GM21528 (cell line): ENCODE data around the gene ALKBH3.

Source experiments
- ATAC-seq: cut with Tn5 transposase; IDR thresholded peaks from one replicate; pipeline ENCODE4 v1.9.1; 2021; ENCODE audit warnings: mild to moderate bottlenecking, moderate library complexity; ENCODE audit not compliant: unreplicated experiment, low FRiP score

Gene ALKBH3

DNA sequence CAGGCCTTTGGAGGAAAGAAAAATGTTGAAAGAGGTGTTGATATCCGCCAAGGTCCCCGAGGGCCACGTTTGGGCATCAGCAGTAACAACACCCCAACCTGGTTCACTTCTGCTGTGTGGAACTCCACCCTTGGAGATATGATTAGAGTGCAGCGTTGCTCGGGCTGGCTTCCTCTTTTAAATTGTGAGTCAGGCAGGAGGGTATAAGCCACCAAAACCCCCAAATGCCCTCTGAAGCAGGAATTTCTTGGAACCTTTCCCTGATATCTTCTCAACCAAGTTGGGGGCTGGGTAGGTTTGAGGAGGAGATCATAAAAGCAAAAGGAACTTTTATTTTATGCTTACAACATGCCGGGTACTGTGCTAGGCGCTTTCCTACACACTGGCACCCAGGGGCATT is 55.4 kb downstream of the ALKBH3 start:
- ATAC-seq, result no peak

DNA sequence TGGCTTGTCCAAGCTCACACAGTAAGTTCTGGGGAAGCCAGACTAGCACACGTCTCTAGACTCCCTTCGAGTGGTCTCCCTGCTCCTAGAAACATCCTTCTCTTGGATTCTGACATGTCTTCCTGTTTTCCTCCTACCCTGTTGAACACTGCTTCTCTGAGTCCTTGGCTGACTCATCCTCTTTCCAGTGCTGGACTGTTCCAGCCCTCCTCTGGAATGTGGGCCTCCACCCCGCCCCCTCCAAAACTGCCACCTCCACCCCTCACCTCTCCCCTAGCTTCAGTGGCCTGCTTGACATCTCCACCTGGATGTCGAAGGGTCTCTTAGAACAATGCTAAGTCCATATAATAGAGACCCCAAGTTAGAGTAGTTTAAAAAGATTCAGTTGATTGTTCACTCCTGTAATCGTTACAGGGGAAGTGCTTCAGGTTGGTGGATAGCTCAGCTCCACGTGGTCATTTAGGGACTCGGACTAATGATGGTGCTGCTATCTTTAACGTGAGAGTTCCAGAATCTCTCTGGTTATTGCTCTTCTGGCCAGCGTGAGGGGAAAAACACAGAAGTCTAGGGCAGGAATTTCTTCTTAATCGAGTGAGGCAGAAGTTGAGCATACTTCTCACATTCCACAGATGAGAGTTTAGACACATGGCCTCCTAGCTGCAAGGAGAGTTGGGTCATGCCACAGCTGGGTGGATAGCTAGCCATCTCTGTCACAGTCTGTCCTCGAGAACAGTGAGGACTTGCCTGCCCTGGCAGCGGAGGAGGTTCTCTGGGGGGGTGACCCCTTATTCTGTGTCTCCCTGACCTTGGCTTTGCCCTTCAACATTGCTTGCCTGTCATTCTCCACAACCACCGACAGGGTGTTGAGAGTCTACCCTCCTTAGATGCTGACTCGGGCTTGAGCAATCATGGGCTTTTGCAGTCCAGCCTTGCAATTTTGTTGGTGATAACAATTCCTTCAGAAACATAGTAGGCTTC is 57.1 kb downstream of the ALKBH3 start:
- no peak for ATAC-seq

DNA sequence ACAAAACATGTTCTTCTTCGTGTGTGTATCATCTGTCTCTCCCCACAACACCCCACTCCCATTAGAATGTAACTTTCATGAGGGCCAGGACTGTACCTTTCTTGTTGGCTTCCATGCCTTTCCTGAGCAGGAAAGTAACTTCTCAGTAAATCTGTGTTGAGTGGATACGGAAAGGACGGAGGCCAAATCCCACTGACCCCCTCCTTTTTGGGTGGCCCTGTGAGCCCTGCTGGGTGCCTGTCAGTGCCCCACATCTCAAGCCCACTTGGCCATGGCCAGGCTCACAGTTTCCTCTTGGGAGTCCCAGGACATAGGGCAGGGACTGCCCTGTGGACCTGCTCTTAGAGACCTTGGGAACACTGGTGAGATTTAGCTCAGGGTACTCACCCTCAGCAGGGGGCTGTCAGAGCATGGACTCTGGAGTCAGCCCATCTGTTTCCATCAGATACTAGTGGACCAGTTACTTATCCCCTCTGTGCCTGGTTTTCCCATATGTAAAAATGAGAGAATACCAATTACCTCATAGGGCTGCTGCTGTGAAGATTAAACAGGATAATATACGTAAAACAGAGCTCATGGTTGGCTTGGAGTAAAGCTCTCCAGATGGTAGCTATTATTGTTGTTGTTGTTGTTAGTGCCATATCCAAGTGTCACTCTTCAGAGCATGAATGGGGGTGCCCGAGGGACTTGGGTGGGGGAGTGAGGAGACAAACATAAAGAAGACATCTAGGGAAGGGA is 60.8 kb downstream of the ALKBH3 start:
- ATAC-seq, result no peak

DNA sequence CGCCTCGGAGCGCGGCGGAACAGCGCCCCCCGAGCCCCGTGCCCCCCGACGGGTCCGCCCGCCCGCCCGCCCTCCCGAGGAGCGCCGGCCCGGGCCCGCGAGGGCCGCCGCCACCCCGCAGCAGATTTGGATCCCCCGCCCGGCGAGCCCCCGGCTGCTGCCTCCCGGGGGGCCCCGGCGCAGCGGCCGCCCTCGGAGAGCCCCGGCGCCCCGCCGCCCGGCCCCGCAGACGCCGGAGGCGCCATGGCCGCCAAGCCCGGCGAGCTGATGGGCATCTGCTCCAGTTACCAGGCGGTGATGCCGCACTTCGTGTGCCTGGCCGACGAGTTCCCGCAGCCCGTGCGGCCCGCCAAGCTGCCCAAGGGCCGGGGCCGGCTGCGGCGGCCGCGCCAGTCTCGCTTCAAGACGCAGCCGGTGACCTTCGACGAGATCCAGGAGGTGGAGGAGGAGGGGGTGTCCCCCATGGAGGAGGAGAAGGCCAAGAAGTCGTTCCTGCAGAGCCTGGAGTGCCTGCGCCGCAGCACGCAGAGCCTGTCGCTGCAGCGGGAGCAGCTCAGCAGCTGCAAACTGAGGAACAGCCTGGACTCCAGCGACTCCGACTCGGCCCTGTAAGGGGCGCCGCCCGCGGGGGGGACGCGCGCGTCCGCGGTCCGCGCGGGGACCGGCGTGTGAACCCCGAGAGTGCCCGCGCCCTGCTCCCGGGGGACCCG is 62.2 kb downstream of the ALKBH3 start:
- ATAC-seq, result peak; percentile 19

DNA sequence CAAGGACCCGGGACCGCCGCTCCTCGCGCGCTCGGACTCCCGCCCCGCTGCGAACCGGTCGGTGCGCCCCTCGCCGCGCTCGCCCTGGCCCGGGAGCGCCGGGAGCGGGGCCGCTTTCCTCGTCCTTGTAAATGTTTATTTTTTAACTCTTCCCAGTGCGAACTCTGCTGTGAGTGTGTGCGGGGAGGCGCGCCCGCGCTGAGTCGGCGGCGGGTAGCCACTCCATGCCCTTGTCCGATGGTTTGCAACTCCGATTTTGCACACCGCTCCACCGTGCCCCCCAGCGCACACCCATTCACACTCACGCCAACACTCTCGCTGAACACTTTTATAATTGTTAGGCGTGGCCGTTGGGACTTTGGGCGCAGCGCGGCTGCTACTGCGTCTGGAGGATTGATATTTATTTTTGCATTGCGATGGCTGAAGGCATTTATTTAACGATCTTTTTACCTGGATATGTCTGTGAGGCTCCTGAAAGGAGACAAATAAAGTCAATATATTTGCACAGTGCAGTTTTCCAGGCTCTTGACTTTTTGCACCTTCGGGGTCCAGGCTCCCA is 62.8 kb downstream of the ALKBH3 start:
- no peak for ATAC-seq

DNA sequence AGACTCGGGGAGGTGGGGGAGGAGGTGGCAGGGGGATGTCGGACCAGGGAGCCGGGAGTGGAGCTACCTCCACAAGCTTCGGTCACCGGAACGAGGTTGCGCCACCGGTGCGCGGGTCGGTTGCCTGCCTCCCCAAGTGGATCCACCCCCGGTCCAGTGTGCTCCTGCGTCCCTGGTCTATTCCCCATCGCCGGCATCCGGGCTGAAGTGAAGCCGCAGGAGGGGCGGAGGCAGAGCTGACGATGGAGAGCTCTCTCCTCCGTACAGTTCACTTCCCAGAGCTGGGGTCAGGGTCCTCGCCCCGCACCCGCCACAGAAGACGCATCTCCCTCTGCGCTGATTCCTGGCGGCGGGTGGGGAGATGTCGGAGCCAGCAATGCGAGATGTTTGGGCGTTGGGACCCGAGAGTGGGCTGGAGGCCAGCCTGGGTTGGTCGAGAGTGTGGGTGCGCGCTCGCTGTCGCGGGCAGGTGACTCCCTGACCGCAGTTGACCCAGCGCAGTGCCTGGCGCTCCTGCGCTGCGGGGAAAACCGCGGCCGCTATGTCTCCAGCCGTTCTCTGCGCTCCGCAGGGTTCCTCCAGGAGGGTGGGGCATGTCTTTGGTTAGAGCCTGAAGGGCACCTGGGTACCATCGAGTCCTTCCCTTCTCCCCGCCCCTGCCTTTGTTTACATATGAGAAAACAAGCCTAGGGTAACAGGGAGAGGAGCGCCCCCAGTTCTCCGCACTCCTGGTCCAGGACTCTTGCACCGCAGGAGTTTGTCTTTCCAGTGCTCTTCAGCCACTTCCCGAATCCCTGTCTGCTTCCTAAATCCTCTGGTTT is 63.5 kb downstream of the ALKBH3 start:
- ATAC-seq, result no peak

DNA sequence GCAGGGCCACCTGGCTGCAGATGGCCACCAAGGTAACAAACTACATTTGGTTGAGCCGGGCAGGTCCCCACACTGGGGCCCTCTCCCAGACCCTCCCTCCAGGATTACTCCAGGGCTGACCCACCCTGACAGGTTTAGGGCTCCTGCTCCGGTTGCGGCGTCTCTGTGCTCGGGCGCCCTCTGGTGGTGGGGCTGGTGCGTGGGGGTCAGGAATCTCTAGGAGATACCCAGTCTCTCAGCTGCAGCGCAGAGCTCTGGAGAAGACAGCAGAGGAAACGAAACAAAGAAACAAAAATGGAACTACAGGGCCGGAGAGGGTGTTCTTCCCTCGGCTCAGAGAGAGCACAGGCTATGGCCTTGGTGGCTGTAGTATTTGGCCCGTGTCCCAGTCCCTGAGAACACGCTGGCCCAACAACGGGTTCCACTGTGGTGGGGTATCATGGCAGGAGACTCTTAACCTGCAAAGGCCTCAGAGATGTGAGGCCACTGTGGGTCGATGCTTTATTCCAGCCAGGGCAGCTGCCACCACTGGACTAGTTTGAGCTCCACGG is 64.2 kb downstream of the ALKBH3 start:
- no peak for ATAC-seq

DNA sequence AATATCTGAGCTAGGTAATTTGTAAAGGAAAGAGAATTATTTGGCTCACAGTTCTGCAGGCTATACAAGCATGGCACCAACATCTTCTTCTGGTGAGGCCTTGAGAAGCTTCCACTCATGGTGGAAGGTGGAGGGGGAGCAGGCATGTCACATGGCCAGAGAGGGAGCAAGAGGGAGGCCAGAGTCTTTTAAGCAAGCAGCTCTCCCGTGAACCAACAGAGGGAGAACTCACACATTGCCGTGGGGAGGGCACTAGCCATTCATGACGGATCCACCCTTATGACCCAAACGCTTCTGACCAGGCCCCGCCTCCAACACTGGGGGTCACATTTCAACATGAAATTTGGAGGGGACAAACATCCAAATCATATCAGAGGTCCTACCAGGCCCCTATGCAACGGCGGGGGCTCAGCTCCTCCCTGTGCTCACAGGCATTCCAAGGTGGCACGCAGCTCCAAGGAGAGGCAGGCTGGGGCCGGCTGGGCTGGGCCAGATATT is 66.4 kb downstream of the ALKBH3 start:
- no peak for ATAC-seq

DNA sequence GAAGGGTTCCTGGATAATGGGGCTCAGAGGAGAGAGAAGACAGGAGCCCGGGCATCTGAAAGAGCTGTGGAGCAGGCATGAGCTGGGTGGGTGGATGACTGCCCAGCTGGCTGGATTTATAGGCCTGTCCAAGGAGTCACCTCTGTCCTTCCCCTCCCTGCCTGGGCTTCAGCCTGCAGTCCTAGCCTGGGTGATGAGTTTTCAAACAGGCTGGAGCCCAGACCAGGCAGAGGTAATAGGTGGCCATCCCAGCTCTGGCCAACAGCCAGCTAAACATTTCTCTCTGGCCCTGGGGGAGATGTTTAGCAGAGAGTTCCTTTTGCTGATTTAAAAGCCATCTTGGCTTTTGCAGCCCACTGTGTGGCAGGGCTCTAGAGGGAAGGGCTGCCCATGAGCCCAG is 67.2 kb downstream of the ALKBH3 start:
- no peak for ATAC-seq

DNA sequence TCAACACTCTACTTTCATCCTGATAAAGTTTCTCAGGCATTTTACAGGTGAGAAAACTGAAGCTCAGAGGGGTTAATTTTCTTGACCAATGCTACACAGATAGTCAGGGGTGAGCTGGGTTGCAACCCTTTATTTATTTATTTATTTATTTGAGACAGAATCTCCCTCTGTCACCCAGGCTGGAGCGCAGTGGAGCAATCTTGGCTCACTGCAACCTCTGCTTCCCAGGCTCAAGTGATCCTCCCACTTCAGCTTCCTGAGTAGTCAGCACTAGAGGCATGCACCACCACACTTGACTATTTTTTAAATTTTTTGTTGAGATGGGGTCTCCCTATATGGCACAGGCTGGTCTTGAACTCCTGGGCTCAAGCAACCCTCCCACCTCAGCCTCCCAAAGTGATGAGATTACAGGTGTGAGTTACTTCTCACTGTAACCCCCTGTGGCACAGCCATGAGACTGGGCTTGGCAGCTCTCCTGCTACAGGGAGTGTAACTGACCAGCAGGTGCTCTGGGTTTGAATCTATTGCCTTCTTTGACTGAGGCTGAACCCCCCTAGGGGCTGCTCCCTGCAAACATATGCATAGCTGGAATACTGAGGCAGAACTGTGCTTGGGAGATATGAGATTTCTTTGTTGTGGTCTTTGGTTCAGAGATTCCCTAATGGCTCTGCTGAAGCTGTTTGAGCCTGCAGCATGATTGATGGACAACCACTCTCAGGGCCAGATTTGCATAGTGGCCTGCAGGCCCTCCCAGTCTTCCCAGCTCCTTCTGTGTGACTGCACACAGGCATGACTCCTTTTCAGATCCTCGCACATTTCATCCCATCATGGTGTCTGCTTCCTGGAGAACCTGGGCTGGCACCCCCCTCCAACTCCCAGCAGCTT is 68.0 kb downstream of the ALKBH3 start:
- ATAC-seq, result no peak

DNA sequence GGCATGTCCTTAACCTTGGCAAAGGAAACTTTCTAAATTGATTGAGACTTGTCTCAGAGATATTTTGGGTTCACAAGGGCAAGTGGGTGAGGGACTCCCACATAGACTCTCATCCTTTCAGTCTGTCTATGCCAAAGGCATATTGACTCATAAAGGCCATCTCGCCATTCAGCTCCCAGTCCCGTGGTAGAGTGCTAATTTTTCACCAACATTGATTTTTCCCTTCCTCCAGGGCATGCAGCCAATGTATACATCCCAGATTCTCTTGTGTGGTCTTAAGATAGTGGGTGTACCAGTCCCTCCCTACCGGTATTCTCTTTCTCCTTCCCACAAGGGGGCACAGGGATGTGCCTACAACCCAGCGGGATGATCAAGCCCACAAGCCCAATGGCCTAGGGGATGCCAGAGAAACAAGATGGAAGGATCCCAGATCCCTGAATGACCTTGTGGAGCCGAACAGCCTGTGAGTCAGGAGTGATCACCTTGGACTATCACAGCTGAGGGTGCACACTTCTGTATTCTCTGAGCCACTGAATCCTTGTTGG is 69.8 kb downstream of the ALKBH3 start:
- no peak for ATAC-seq

DNA sequence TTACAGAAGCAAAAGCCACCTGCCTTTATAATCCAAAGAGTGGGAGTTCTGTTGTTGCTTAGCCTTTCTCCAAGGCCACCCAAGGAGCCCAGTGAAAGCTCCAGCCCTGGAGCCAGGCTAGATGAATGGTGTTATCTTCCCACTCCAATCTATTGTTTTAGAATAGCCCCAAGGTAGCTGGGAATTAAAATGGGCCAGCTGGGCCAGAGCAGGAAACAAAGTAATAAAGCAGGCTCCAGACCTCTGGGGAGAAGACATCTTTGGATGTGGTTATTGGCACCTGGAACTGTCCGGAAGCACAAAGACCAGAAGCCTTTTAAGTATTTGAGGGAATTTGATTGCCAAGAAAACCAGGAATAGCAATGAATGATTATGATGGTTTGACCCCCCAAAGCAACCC is 70.6 kb downstream of the ALKBH3 start:
- no peak for ATAC-seq

DNA sequence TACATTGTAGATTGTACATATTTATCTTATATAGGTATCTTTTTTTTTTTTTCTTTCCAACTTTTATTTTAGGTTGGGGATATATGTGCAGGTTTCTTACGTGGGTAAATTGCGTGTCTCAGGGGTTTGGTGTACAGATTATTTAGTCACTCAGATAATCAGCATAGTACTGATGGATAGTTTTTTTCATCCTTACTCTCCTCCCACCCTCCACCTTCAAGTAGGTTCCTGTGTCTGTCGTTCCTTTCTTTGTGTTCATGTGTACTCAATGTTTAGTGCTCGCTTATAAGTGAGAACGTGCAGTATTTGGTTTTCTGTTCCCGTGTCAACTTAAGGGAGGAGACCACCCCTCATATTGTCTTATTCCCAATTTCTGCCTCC is 71.4 kb downstream of the ALKBH3 start:
- no peak for ATAC-seq

DNA sequence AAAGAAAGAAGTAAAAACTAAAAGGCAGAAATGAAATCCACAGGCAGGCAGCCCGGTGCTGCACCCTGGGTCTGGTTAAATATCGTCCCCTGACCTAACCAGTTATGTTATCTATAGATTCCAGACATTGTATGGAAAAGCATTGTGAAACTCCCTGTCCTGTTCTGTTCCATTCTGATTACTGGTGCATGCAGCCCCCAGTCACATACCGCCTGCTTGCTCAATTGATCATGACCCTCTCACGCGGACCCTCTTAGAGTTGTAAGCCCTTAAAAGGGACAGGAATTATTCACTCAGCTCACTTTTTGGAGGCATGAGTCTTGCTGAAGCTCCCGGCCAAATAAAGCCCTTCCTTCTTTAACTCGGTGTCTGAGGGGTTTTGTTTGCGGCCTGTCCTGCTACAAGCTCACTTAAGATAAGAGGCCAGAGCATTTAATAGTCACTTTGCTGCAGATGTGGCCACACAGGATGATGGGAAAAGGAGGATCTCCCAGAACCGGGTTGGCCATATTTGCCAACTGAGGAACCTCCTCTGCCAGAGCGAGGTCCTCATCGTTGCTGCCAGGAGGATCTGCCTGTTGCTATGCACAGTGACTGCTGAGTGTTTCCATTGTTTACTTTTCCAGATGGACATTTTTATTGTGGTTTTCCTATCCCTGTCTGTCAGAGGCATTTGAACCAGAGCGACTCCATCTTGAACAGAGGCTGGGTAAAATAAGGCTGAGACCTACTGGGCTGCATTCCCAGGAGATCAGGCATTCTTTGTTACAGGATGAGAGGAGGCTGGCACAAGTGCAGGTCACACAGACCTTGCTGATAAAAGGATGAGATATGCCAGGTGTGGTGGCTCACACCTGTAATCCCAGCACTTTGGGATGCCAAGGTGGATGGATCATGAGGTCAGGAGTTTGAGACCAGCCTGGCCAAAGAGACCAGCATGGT is 72.0 kb downstream of the ALKBH3 start:
- no peak for ATAC-seq

DNA sequence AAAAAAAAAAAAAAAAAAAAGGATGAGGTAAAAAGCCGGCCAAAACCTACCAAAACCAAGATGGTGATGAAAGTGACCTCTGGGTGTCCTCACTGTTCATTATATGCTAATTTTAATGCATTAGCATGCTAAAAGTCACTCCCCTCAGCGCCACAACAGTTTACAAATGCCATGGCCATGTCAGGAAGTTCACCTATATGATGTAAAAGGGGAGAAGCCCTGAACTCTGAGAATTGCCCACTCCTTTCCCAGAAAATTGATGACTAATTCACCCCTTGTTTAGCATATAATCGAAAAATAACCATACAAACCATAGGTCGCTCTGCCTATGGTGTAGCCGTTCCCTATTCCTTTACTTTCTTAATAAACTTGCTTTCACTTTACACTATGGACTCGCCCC is 72.9 kb downstream of the ALKBH3 start:
- ATAC-seq, result no peak

DNA sequence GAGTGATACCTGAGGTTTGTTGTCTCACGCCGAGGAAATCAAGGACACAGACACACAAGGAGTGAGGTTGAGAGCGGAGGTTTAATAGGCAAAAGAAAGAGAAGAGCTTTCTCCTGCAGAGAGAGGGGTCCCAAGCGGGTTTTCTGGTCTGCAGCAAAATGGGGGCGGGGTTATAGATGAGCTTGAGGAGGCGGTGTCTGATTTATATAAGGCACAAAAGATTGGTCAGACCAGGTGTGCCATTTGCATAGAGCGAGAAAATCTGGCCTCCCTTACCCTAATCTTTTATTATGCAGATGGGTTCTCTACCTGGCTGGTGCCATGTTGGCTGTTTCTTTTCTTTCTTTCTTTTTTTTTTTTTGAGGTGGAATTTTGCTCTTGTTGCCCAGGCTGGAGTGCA is 73.6 kb downstream of the ALKBH3 start:
- ATAC-seq, result no peak
